Neural progenitor cell (in vitro differentiated cells): ENCODE data around the gene MYO5A.

Source experiments
- EZH2 ChIP-seq: fragments of 200-600 bp; sonication (generic); IDR thresholded peaks from 2 replicates; pipeline ENCODE4 v1.6.1; 2017; ENCODE audit warnings: antibody characterized with exemption, mild to moderate bottlenecking, moderate library complexity
- TF ChIP-seq, protein P1 (sequence below): fragments of 200-600 bp; sonication (generic); IDR thresholded peaks from 2 replicates; pipeline ENCODE4 v1.5.1; 2017; ENCODE audit warnings: antibody characterized with exemption, mild to moderate bottlenecking

DNA sequence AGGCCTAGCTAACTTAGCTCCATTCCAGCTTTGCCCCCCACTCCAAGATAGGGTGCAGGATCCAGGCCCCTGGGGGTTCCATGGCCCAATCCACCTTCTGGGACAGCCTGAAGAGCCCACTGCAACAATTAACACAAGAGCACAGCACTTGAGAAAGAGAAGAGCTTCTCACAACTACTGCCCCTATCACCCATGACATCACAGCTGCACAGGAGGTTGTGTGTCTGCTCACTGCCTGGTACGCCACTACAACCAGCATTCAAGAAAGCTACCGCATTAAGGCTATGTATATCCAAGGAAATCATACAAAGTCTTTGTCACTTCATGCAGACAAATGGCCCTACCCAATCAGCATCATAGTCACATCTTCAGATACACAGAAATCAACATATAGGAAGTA, 62.0 kb downstream of the MYO5A start:
- TF ChIP-seq, protein P1, sequence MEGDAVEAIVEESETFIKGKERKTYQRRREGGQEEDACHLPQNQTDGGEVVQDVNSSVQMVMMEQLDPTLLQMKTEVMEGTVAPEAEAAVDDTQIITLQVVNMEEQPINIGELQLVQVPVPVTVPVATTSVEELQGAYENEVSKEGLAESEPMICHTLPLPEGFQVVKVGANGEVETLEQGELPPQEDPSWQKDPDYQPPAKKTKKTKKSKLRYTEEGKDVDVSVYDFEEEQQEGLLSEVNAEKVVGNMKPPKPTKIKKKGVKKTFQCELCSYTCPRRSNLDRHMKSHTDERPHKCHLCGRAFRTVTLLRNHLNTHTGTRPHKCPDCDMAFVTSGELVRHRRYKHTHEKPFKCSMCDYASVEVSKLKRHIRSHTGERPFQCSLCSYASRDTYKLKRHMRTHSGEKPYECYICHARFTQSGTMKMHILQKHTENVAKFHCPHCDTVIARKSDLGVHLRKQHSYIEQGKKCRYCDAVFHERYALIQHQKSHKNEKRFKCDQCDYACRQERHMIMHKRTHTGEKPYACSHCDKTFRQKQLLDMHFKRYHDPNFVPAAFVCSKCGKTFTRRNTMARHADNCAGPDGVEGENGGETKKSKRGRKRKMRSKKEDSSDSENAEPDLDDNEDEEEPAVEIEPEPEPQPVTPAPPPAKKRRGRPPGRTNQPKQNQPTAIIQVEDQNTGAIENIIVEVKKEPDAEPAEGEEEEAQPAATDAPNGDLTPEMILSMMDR = no peak
- no peak for TF ChIP-seq EZH2
